GM19043 (cell line): ENCODE data around the gene LHPP.
A peak's percentile ranks its signal among the peaks of the same experiment; 100 is the strongest.

Experiments
- ATAC-seq: cut with Tn5 transposase; IDR thresholded peaks from one replicate; pipeline ENCODE4 v1.9.1; 2021; ENCODE audit warnings: low read depth; ENCODE audit not compliant: unreplicated experiment

LHPP gene

GRCh38 chr10:124636271-124636995, 174.8 kb downstream of the LHPP start:
- ATAC-seq: no peak

- ATAC-seq: no peak
These were observed 175.6 kb downstream of the LHPP start for GRCh38 chr10:124637091-124637700.

- no peak for ATAC-seq
These were observed 176.1 kb downstream of the LHPP start for GRCh38 chr10:124637746-124638145.

- ATAC-seq: no peak
These were observed 177.6 kb downstream of the LHPP start for GRCh38 chr10:124639206-124639605.

- no peak for ATAC-seq
These were observed 178.0 kb downstream of the LHPP start for GRCh38 chr10:124639646-124640045.

GRCh38 chr10:124640056-124640455, 178.4 kb downstream of the LHPP start:
- no peak for ATAC-seq

GRCh38 chr10:124640538-124641231, 179.1 kb downstream of the LHPP start:
- no peak for ATAC-seq

- ATAC-seq: no peak
These were observed 179.9 kb downstream of the LHPP start for GRCh38 chr10:124641282-124642087.

GRCh38 chr10:124642088-124642710, 180.6 kb downstream of the LHPP start:
- ATAC-seq: no peak

- ATAC-seq: no peak
These were observed 181.8 kb downstream of the LHPP start for GRCh38 chr10:124643330-124644009.

GRCh38 chr10:124644236-124644635, 182.6 kb downstream of the LHPP start:
- ATAC-seq: no peak

GRCh38 chr10:124644771-124645415, 183.3 kb downstream of the LHPP start:
- no peak for ATAC-seq

GRCh38 chr10:124645467-124646095, 184.0 kb downstream of the LHPP start:
- no peak for ATAC-seq

- ATAC-seq: no peak
These were observed 185.1 kb downstream of the LHPP start for GRCh38 chr10:124646483-124647352.

GRCh38 chr10:124647421-124648130, 186.0 kb downstream of the LHPP start:
- peak; percentile 67 for ATAC-seq

GRCh38 chr10:124648131-124648475, 186.5 kb downstream of the LHPP start:
- ATAC-seq: peak; percentile 6

GRCh38 chr10:124648738-124649137, 187.1 kb downstream of the LHPP start:
- ATAC-seq: no peak
